ENCODE results near the gene RALGPS1.

DNA sequence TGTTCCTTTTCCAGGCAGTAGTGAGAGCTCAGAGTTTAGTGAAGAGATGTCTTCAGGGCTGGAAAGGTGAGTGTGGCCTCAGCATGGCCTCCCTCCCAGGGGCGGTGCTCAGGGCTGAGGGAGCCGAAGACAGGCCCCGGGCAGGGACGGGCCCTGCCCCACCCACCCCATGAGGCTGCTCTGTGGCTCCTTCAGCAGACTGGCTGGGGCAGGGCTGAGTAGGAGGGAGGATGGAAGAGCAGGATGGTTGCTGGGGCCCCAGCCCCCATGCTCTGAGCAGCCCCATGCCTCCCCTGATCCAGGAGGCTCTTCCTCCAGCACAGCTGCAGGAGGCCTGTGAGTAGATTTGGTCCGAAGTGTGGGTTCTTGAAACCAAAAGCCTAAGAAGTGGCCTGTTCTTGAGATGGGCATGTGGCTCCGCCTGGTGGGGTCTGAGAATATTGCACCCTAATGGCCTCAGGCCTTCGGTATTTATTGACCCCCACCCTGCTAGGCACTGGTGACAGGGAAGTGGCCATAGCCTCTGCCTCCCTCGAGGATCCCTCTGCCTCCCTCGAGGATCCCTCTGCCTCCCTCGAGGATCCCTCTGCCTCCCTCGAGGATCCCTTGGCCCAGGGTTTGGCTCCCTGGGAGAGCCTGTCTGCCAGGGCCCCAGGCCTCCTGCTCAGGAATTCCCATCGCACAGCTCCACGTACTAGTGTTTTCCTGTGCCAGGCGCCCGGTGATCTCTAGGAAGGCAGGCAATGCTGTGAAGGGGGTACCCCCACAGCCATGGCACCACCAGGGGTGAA, 284.6 kb downstream of the RALGPS1 start:
- no peak for TF ChIP-seq EZH2phosphoT487 (IDR thresholded peaks at IDR 0.05; ENCODE audit: low read depth)
- TF ChIP-seq, protein P1, sequence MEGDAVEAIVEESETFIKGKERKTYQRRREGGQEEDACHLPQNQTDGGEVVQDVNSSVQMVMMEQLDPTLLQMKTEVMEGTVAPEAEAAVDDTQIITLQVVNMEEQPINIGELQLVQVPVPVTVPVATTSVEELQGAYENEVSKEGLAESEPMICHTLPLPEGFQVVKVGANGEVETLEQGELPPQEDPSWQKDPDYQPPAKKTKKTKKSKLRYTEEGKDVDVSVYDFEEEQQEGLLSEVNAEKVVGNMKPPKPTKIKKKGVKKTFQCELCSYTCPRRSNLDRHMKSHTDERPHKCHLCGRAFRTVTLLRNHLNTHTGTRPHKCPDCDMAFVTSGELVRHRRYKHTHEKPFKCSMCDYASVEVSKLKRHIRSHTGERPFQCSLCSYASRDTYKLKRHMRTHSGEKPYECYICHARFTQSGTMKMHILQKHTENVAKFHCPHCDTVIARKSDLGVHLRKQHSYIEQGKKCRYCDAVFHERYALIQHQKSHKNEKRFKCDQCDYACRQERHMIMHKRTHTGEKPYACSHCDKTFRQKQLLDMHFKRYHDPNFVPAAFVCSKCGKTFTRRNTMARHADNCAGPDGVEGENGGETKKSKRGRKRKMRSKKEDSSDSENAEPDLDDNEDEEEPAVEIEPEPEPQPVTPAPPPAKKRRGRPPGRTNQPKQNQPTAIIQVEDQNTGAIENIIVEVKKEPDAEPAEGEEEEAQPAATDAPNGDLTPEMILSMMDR (IDR thresholded peaks at IDR 0.05; ENCODE audit: low read depth, low read length): peak; percentile 85

All from OCI-LY3 (cell line).